ENCODE data around the gene DUSP6. TPM values are rescaled to one million over a fixed set of nuclear protein-coding genes. Genes with fewer than 3 reads are reported as not detected.
A peak's percentile ranks its signal among the peaks of the same experiment; 100 is the strongest.

Gene DUSP6
- total and polyA plus RNA-seq, 2 of the 13 experiments (the other 11 are each of a cell fraction or from before 2014, with no cell fraction given): 40.9 to 161 TPM

- TF ChIP-seq TRIM22 (IDR thresholded peaks at IDR 0.05): no peak
- no peak for TF ChIP-seq TP53 (CRISPR knock-in tag; conservative IDR thresholded peaks at IDR 0.05)
- peak; percentile 17; the same call in 1 of the 2 replicates for TF ChIP-seq FOSL2 (CRISPR knock-in tag; IDR thresholded peaks at IDR 0.05)
- TF ChIP-seq HNF4A (CRISPR knock-in tag; IDR thresholded peaks at IDR 0.05): peak; percentile 49; the same call in 1 of the 2 replicates
- no peak for TF ChIP-seq PAWR (CRISPR knock-in tag; IDR thresholded peaks at IDR 0.05; ENCODE audit: borderline replicate concordance)
- no peak for TF ChIP-seq ZNF556 (CRISPR knock-in tag; IDR thresholded peaks at IDR 0.05; ENCODE audit: borderline replicate concordance)
- no peak for TF ChIP-seq BCLAF1 (IDR thresholded peaks at IDR 0.05)
- no peak for TF ChIP-seq ZNF276 (CRISPR knock-in tag; IDR thresholded peaks at IDR 0.05; ENCODE audit: low read depth)
- TF ChIP-seq GPN1 (CRISPR knock-in tag; IDR thresholded peaks at IDR 0.05; ENCODE audit: borderline replicate concordance): no peak
- TF ChIP-seq ZNF619 (CRISPR knock-in tag; IDR thresholded peaks at IDR 0.05): no peak
- TF ChIP-seq CREBL2 (CRISPR knock-in tag; IDR thresholded peaks at IDR 0.05; ENCODE audit: borderline replicate concordance): no peak
- no peak for TF ChIP-seq DMAP1 (CRISPR knock-in tag; IDR thresholded peaks at IDR 0.05)
- no peak for TF ChIP-seq TMF1 (CRISPR knock-in tag; IDR thresholded peaks at IDR 0.05; ENCODE audit: low read depth)
- no peak for TF ChIP-seq FOXJ3 (CRISPR knock-in tag; IDR thresholded peaks at IDR 0.05; ENCODE audit: borderline replicate concordance)
- no peak for TF ChIP-seq MYC (CRISPR knock-in tag; IDR thresholded peaks at IDR 0.05; ENCODE audit: borderline replicate concordance)
- no peak for TF ChIP-seq ZSCAN25 (CRISPR knock-in tag; IDR thresholded peaks at IDR 0.05)
- TF ChIP-seq THAP8 (CRISPR knock-in tag; IDR thresholded peaks at IDR 0.05; ENCODE audit: borderline replicate concordance): no peak
- TF ChIP-seq ZNF510 (CRISPR knock-in tag; IDR thresholded peaks at IDR 0.05; ENCODE audit: low read depth): no peak
- TF ChIP-seq ZKSCAN1 (IDR thresholded peaks at IDR 0.05; ENCODE audit: low read length): no peak
- peak; percentile 51 for TF ChIP-seq MAFF (IDR thresholded peaks at IDR 0.05; ENCODE audit: low read depth, low read length)
- no peak for TF ChIP-seq NBN (conservative IDR thresholded peaks at IDR 0.05)
- no peak for TF ChIP-seq YY1 (IDR thresholded peaks at IDR 0.05; ENCODE audit: insufficient read depth, insufficient replicate concordance, low read depth, low read length)
- no peak for TF ChIP-seq E2F1 (CRISPR knock-in tag; IDR thresholded peaks at IDR 0.05)
- no peak for TF ChIP-seq IRX3 (CRISPR knock-in tag; IDR thresholded peaks at IDR 0.05; ENCODE audit: borderline replicate concordance, low read depth)
Observed at GRCh38 chr12:89344862-89345202, 7.5 kb downstream of the DUSP6 start (continued).
